Ascending aorta (tissue), 2 donors: ENCODE results near the gene C3. TPM values are rescaled to one million over a fixed set of nuclear protein-coding genes. Genes with fewer than 3 reads are reported as not detected.

Experiments
- DNase-seq, 2 donors: peaks; one replicate each; pipeline ENCODE4 v3.0.0-alpha.2; 2019; ENCODE audit warnings: low spot score in 2 of 2
- H3K27ac ChIP-seq, 2 donors: fragments of 200-600 bp; sonication (generic); one replicate each; pipeline ENCODE4 v1.5.1; 2016 to 2017; ENCODE audit warnings: mild to moderate bottlenecking in 1 of 2
- H3K27me3 ChIP-seq: fragments of 200-600 bp; sonication (generic); one replicate; pipeline ENCODE4 v1.5.1; 2017
- H3K36me3 ChIP-seq, 2 donors: fragments of 200-600 bp; sonication (generic); one replicate each; pipeline ENCODE4 v1.5.1; 2016
- H3K4me1 ChIP-seq, 2 donors: fragments of 200-600 bp; sonication (generic); one replicate each; pipeline ENCODE4 v1.5.1; 2016 to 2017; ENCODE audit warnings: mild to moderate bottlenecking in 1 of 2
- H3K4me3 ChIP-seq, 2 donors: fragments of 200-600 bp; sonication (generic); one replicate each; pipeline ENCODE4 v1.5.1; 2016 to 2017; ENCODE audit warnings: mild to moderate bottlenecking in 1 of 2
- H3K9me3 ChIP-seq, 2 donors: fragments of 200-600 bp; sonication (generic); one replicate each; pipeline ENCODE4 v1.5.1; 2016
- CTCF ChIP-seq, 3 experiments: fragments of 200-600 bp in 2 of 3; fragments of 450-650 bp in 1 of 3; sonication (generic) in 2 of 3; IDR thresholded peaks; one replicate each; pipeline ENCODE4 v1.5.1; 2016 to 2019; ENCODE audit warnings: antibody characterized with exemption in 3 of 3, mild to moderate bottlenecking in 1 of 3, moderate library complexity in 1 of 3
- intact Hi-C: fragments of 100-400 bp; cut with DNase I; formaldehyde crosslinking; loops from one replicate; pipeline ENCODE4 v1.15.1; 2023
- total RNA-seq: library from RNA; depleted of rRNA; stranded (reverse); fragments of >200 nt; gene quantifications from one replicate; pipeline ENCODE4 v1.1.0, GENCODE V29; 2016

Gene C3
- total RNA-seq, 1 donor from 2014 or later, result 2,421 TPM

- intact Hi-C loops, result no loop called here
- H3K4me3 ChIP-seq, result no peak overlapping the region
- peaks cover 0 to 2% of the 10 kb centered on the region in 2 donors for H3K4me1 ChIP-seq
- no peaks in the 10 kb centered on the region for H3K9me3 ChIP-seq
- H3K27me3 ChIP-seq, result no peaks in the 10 kb centered on the region
- TF ChIP-seq CTCF (IDR thresholded peaks at IDR 0.05), result no peak
- no peaks in the 10 kb centered on the region for H3K36me3 ChIP-seq
- H3K27ac ChIP-seq, result no peak overlapping the region
- no peak for DNase-seq
Observed at GRCh38 chr19:6718111-6718740, 2.2 kb downstream of the C3 start.

DNA sequence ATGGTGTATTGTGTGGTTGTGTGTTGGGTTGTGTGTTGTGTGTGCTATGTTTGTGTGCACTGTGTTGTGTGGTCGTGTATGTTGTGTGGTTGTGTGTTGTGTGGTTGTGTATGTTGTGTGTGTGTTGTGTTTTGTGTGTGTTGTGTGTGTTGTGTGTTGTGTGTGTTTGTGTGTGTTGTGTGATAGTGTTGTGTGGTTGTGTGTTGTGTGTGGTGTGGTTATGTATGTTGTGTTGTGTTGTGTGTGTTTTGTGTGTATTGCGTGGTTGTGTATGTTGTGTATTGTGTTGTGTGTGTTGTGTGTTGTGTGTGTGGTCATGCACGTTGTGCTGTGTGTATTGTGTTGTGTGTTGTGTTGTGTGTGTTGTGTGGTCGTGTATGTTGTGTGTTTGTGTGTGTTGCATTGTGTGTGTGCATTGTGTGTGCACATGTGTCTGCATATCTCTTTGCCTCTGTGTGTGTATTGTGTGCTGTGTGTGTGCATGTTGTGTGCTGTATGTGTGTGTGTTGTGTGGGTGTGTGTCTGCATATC lies 2.9 kb downstream of the C3 start:
- Histone ChIP-seq H3K4me3 (no peak overlapping the region), H3K27me3 (no peaks in the 10 kb centered on the region), H3K27ac (no peak overlapping the region), H3K4me1 (no peaks in the 10 kb centered on the region), H3K9me3 (no peaks in the 10 kb centered on the region), H3K36me3 (no peaks in the 10 kb centered on the region)
- TF ChIP-seq CTCF (IDR thresholded peaks at IDR 0.05), result no peak
- intact Hi-C loops, result no loop called here
- DNase-seq, result no peak

GRCh38 chr19:6717036-6717435 lies 3.4 kb downstream of the C3 start:
- intact Hi-C loops, result no loop called here
- no peak for DNase-seq
- Histone ChIP-seq H3K4me3 (no peak overlapping the region), H3K9me3 (no peaks in the 10 kb centered on the region), H3K27ac (no peak overlapping the region), H3K36me3 (no peaks in the 10 kb centered on the region), H3K4me1 (no peaks in the 10 kb centered on the region), H3K27me3 (no peaks in the 10 kb centered on the region)
- TF ChIP-seq CTCF (IDR thresholded peaks at IDR 0.05), result no peak

DNA sequence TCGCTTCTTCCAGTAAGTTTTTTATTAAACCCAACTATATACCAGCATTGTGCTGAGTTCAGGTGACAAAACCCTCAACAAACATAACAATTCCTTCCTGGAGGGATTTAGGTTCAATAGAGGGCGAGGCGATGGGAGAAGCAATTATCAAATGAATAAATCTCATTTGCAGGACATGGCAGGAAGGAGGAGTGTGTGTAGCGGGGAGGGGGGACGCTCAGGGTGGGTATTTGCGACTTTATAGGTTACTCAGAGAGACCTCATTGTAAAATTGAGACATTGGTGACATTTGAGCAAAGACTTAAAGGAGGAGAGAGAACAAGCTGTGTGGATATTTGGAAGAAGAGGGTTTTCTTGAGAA lies 3.9 kb downstream of the C3 start:
- H3K9me3 ChIP-seq, result no peaks in the 10 kb centered on the region
- DNase-seq, result no peak
- no peaks in the 10 kb centered on the region for H3K36me3 ChIP-seq
- H3K27me3 ChIP-seq, result no peaks in the 10 kb centered on the region
- intact Hi-C loops, result no loop called here
- no peak for TF ChIP-seq CTCF (IDR thresholded peaks at IDR 0.05)
- H3K4me1 ChIP-seq, result no peaks in the 10 kb centered on the region
- no peak overlapping the region for H3K27ac ChIP-seq
- H3K4me3 ChIP-seq, result no peak overlapping the region

DNA sequence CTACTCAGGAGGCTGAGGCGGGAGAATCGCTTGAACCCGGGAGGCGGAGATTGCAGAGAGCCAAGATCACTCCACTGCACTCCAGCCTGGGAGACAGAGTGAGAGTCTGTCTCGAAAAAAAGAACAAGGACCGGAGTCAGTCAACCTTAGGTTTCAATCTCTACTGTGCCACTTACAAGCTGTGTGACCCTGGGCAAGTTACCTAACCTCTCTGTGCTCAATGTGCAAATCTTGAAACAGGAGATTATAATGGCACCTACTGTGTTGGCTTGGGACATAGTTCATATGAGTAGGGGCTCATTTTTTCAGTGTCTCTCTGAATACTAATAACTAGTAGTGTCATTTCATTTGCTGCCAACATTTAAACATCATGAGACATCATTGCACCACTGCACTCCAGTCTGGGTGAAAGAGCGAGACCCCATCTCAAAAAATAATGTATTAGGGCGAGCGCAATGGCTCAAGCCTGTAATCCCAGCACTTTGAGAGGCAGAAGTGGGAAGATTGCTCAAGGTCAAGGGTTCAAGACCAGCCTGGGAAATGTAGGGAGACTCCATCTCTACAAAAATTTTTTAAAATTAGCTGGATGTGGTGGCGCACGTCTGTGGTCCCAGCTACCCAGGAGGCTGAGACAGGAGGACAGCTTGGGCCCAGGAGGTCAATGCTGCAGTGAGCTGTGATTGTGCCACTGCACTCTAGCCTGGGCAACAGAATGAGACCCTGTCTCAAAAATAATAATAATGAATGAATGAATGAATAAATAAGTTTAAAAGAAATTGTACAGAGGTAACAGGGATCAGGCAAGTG lies 5.5 kb downstream of the C3 start:
- no peaks in the 10 kb centered on the region for H3K36me3 ChIP-seq
- no peak overlapping the region for H3K27ac ChIP-seq
- H3K4me3 ChIP-seq, result no peak overlapping the region
- no peaks in the 10 kb centered on the region for H3K4me1 ChIP-seq
- intact Hi-C loops, result no loop called here
- no peak for DNase-seq
- no peaks in the 10 kb centered on the region for H3K27me3 ChIP-seq
- TF ChIP-seq CTCF (IDR thresholded peaks at IDR 0.05), result no peak
- no peaks in the 10 kb centered on the region for H3K9me3 ChIP-seq
